ENCODE measurements around the gene AEN. TPM values are rescaled to one million over a fixed set of nuclear protein-coding genes. Genes with fewer than 3 reads are reported as not detected.

AEN gene
- total and polyA plus RNA-seq, 2 donors (not counting 3 experiments of a cell fraction or from before 2014, with no cell fraction given), result 34.2 to 35.6 TPM

DNA sequence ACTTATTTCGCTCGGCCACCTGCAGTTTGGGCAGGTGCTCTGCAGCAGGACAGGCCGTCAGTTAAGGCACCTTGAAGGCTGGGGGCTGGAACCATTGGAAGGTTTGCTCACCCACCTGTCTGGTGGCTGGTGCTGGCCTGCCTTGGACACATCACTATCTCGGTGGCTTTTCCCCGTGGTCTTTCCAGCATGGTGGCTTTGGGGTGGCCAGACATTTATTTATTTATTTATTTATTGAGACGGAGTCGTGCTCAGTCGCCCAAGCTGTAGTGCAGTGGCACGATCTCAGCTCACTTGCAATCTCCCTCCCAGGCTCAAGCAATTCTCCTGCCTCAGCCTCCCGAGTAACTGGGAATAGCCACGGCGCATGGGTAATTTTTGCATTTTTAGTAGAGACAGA lies 29.4 kb downstream of the AEN start:
- intact Hi-C loops (cut with micrococcal nuclease), result no loop called here
- no peak for FAIRE-seq
- H3K79me2 ChIP-seq (ENCODE audit: control insufficient read depth, insufficient read depth, low read length), result no peaks in the 10 kb centered on the region

More for the DNA sequence above, 29.4 kb downstream of the AEN start:
- no peaks in the 10 kb centered on the region for H3K9me1 ChIP-seq (replicated peaks; ENCODE audit: control insufficient read depth, extremely low read depth, insufficient read depth, low read length)
- no peak for DNase-seq (ENCODE audit: low read depth, low spot score)
- H3K9ac ChIP-seq (replicated peaks; ENCODE audit: extremely low read depth, insufficient read depth, low read length), result no peak overlapping the region
- no peak overlapping the region for H3K4me3 ChIP-seq (replicated peaks in 1 of 3; ENCODE audit: insufficient read depth in 1 of 3, low read depth in 1 of 3, low read length in 3 of 3)
- CTCF ChIA-PET, result interaction anchor here (1.4 to 1.8 kb wide), 2 partner anchors 9 to 26 kb away, joined by 4 to 12 read pairs; no protein-coding TSS in a partner anchor
- H2AFZ ChIP-seq (ENCODE audit: low read depth, low read length), result no peak overlapping the region
- no peaks in the 10 kb centered on the region for H3K27me3 ChIP-seq (ENCODE audit: control insufficient read depth in 2 of 2, insufficient read depth in 2 of 2, low read length in 2 of 2)
- no peak overlapping the region for H3K4me2 ChIP-seq (ENCODE audit: insufficient read depth, low read length)
- H3K36me3 ChIP-seq (ENCODE audit: control insufficient read depth in 2 of 2, extremely low read depth in 1 of 2, insufficient read depth in 2 of 2, low read length in 2 of 2), result no peaks in the 10 kb centered on the region
- dilution Hi-C loops (cut with MboI; ENCODE audit: extremely low pct_ligation_motif_present, low sequenced_read_pairs), result no loop called here
- no peaks in the 10 kb centered on the region for H4K20me1 ChIP-seq (replicated peaks; ENCODE audit: control insufficient read depth, extremely low read depth, insufficient read depth, low read length)
- no peak for TF ChIP-seq FOS (IDR thresholded peaks at IDR 0.05; ENCODE audit: borderline replicate concordance, insufficient read depth, low read length)
- TF ChIP-seq, protein P1, sequence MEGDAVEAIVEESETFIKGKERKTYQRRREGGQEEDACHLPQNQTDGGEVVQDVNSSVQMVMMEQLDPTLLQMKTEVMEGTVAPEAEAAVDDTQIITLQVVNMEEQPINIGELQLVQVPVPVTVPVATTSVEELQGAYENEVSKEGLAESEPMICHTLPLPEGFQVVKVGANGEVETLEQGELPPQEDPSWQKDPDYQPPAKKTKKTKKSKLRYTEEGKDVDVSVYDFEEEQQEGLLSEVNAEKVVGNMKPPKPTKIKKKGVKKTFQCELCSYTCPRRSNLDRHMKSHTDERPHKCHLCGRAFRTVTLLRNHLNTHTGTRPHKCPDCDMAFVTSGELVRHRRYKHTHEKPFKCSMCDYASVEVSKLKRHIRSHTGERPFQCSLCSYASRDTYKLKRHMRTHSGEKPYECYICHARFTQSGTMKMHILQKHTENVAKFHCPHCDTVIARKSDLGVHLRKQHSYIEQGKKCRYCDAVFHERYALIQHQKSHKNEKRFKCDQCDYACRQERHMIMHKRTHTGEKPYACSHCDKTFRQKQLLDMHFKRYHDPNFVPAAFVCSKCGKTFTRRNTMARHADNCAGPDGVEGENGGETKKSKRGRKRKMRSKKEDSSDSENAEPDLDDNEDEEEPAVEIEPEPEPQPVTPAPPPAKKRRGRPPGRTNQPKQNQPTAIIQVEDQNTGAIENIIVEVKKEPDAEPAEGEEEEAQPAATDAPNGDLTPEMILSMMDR (IDR thresholded peaks at IDR 0.05; ENCODE audit: extremely low read depth in 1 of 2, insufficient read depth in 1 of 2, low read depth in 1 of 2, low read length in 2 of 2), result no peak
- no peak for TF ChIP-seq MAX (IDR thresholded peaks at IDR 0.05; ENCODE audit: insufficient read depth, insufficient read length)
- no peak for TF ChIP-seq MYC (IDR thresholded peaks at IDR 0.05; ENCODE audit: low read depth, low read length)
- TF ChIP-seq JUN (IDR thresholded peaks at IDR 0.05; ENCODE audit: borderline replicate concordance, insufficient read depth, insufficient read length, low read depth), result no peak
- no peak for TF ChIP-seq EZH2 (IDR thresholded peaks at IDR 0.05; ENCODE audit: borderline replicate concordance, low read depth, low read length, severe bottlenecking)
- no peak for TF ChIP-seq POLR2A (IDR thresholded peaks at IDR 0.05; ENCODE audit: low read depth, low read length)
- no peak for TF ChIP-seq GATA2 (IDR thresholded peaks at IDR 0.05; ENCODE audit: insufficient read depth, insufficient read length, low read depth, low read length)
- no peak for TF ChIP-seq POLR2AphosphoS5 (IDR thresholded peaks at IDR 0.05; ENCODE audit: insufficient read depth, low read depth, low read length)
- H3K4me1 ChIP-seq (ENCODE audit: control insufficient read depth, extremely low read depth, insufficient read depth, low read length), result peaks cover 35% of the 10 kb centered on the region
- POLR2A ChIA-PET, result interaction anchor here (1.8 kb wide), 1 partner anchor 12 kb away, joined by 7 read pairs; the partner anchor contains the start of gene ISG20
- BruUV-seq (replicated peaks), result no TSS peak
- H3K27ac ChIP-seq (ENCODE audit: insufficient read depth, low read depth, low read length), result peak overlapping the region; percentile 99
- H3K9me3 ChIP-seq (replicated peaks; ENCODE audit: control insufficient read depth, insufficient read depth, low read length), result no peaks in the 10 kb centered on the region
